ENCODE data around the gene MICU1. TPM values are rescaled to one million over a fixed set of nuclear protein-coding genes. Genes with fewer than 3 reads are reported as not detected.

Gene MICU1
- total RNA-seq, 1 donor from 2014 or later, result 28.7 TPM

GRCh38 chr10:72356115-72356514, 269.8 kb downstream of the MICU1 start:
- Histone ChIP-seq H4K20me1 (ENCODE audit: insufficient read depth, low read length) (peaks cover 31% of the 10 kb centered on the region), H3K4me2 (ENCODE audit: low read length) (no peak overlapping the region), H3K36me3 (ENCODE audit: insufficient read depth, low read length) (peaks cover 4% of the 10 kb centered on the region), H3K79me2 (ENCODE audit: insufficient read depth, low read length) (peaks cover 33% of the 10 kb centered on the region), H2AFZ (ENCODE audit: low read depth, low read length) (no peak overlapping the region), H3K4me1 (ENCODE audit: insufficient read depth, low read length) (peaks cover 9% of the 10 kb centered on the region), H3K9me3 (ENCODE audit: insufficient read depth, low read depth, low read length) (no peaks in the 10 kb centered on the region), H3K9ac (ENCODE audit: low read length) (no peak overlapping the region), H3K27me3 (ENCODE audit: insufficient read depth, low read length) (no peaks in the 10 kb centered on the region), H3K27ac (ENCODE audit: low read depth, low read length) (no peak overlapping the region), H3K4me3 (ENCODE audit: insufficient read depth, low read depth, low read length) (no peak overlapping the region)
- H3K4me1 Mint-ChIP-seq (ENCODE audit: low read depth, unreplicated experiment), result peaks cover 17% of the 10 kb centered on the region
- no peaks in the 10 kb centered on the region for H3K27me3 Mint-ChIP-seq (ENCODE audit: low read depth, unreplicated experiment)
- peak overlapping the region; percentile 41 for H3K27ac Mint-ChIP-seq (ENCODE audit: unreplicated experiment)
- DNase-seq (ENCODE audit: low read depth) (no peak), FAIRE-seq (no peak)
- no peaks in the 10 kb centered on the region for H3K36me3 Mint-ChIP-seq (ENCODE audit: low read depth, unreplicated experiment)
- peak overlapping the region; percentile 21 for H3K4me3 Mint-ChIP-seq (ENCODE audit: unreplicated experiment)
- H3K9me3 Mint-ChIP-seq (ENCODE audit: unreplicated experiment), result no peaks in the 10 kb centered on the region
- TF ChIP-seq EZH2 (IDR thresholded peaks at IDR 0.05; ENCODE audit: insufficient read depth, low read length) (no peak), CTCF (IDR thresholded peaks at IDR 0.05; ENCODE audit: insufficient read depth, low read depth, low read length) (no peak)

- H3K4me2 ChIP-seq (ENCODE audit: low read length), result peak overlapping the region; percentile 96
- Mint-ChIP-seq H3K36me3 (ENCODE audit: low read depth, unreplicated experiment) (no peaks in the 10 kb centered on the region), H3K4me1 (ENCODE audit: low read depth, unreplicated experiment) (peaks cover 17% of the 10 kb centered on the region), H3K9me3 (ENCODE audit: unreplicated experiment) (no peaks in the 10 kb centered on the region), H3K4me3 (ENCODE audit: unreplicated experiment) (peak overlapping the region; percentile 95), H3K27ac (ENCODE audit: unreplicated experiment) (peak overlapping the region; percentile 83), H3K27me3 (ENCODE audit: low read depth, unreplicated experiment) (no peaks in the 10 kb centered on the region)
- peak overlapping the region; percentile 98 for H3K9ac ChIP-seq (ENCODE audit: low read length)
- H4K20me1 ChIP-seq (ENCODE audit: insufficient read depth, low read length), result peaks cover 40% of the 10 kb centered on the region
- peak overlapping the region; percentile 99 for H3K27ac ChIP-seq (ENCODE audit: low read depth, low read length)
- DNase-seq (ENCODE audit: low read depth), result no peak
- peaks cover 9% of the 10 kb centered on the region for H3K4me1 ChIP-seq (ENCODE audit: insufficient read depth, low read length)
- no peak for FAIRE-seq
- peaks cover 42% of the 10 kb centered on the region for H3K79me2 ChIP-seq (ENCODE audit: insufficient read depth, low read length)
- TF ChIP-seq CTCF (IDR thresholded peaks at IDR 0.05; ENCODE audit: insufficient read depth, low read depth, low read length) (no peak), EZH2 (IDR thresholded peaks at IDR 0.05; ENCODE audit: insufficient read depth, low read length) (no peak)
- H3K4me3 ChIP-seq (ENCODE audit: insufficient read depth, low read depth, low read length), result peak overlapping the region; percentile 93
- peak overlapping the region; percentile 91 for H2AFZ ChIP-seq (ENCODE audit: low read depth, low read length)
- H3K36me3 ChIP-seq (ENCODE audit: insufficient read depth, low read length), result peaks cover 4% of the 10 kb centered on the region
- no peaks in the 10 kb centered on the region for H3K9me3 ChIP-seq (ENCODE audit: insufficient read depth, low read depth, low read length)
- H3K27me3 ChIP-seq (ENCODE audit: insufficient read depth, low read length), result no peaks in the 10 kb centered on the region
Observed at GRCh38 chr10:72355214-72355555, 270.7 kb downstream of the MICU1 start.

- FAIRE-seq, result no peak
- H3K9me3 ChIP-seq (ENCODE audit: insufficient read depth, low read depth, low read length), result no peaks in the 10 kb centered on the region
Observed at GRCh38 chr10:72354356-72355213, 271.3 kb downstream of the MICU1 start, which contains the start of gene DNAJB12. Gene DNAJB12, minus strand, starts transcription at chr10:72354919. Its CDS starts 22 bp downstream, at chr10:72354897.

More at GRCh38 chr10:72354356-72355213, 271.3 kb downstream of the MICU1 start, which contains the start of gene DNAJB12:
- no peaks in the 10 kb centered on the region for H3K9me3 Mint-ChIP-seq (ENCODE audit: unreplicated experiment)
- H3K4me3 Mint-ChIP-seq (ENCODE audit: unreplicated experiment), result peak within 1 kb of the TSS; percentile 95
- H3K27ac ChIP-seq (ENCODE audit: low read depth, low read length), result peak within 1 kb of the TSS; percentile 99
- H3K9ac ChIP-seq (ENCODE audit: low read length), result peak within 1 kb of the TSS; percentile 98
- H3K27me3 ChIP-seq (ENCODE audit: insufficient read depth, low read length), result no peaks in the 10 kb centered on the region
- DNase-seq (ENCODE audit: low read depth), result peak; percentile 95
- H3K4me1 ChIP-seq (ENCODE audit: insufficient read depth, low read length), result peaks cover 9% of the 10 kb centered on the region
- peaks cover 3% of the 10 kb centered on the region for H3K36me3 Mint-ChIP-seq (ENCODE audit: low read depth, unreplicated experiment)
- H3K4me2 ChIP-seq (ENCODE audit: low read length), result peak within 1 kb of the TSS; percentile 96
- no peak for TF ChIP-seq EZH2 (IDR thresholded peaks at IDR 0.05; ENCODE audit: insufficient read depth, low read length)
- TF ChIP-seq CTCF (IDR thresholded peaks at IDR 0.05; ENCODE audit: insufficient read depth, low read depth, low read length), result no peak
- H3K27ac Mint-ChIP-seq (ENCODE audit: unreplicated experiment), result peak within 1 kb of the TSS; percentile 99
- peaks cover 48% of the 10 kb centered on the region for H3K79me2 ChIP-seq (ENCODE audit: insufficient read depth, low read length)
- H3K36me3 ChIP-seq (ENCODE audit: insufficient read depth, low read length), result peaks cover 4% of the 10 kb centered on the region
- peak within 1 kb of the TSS; percentile 93 for H3K4me3 ChIP-seq (ENCODE audit: insufficient read depth, low read depth, low read length)
- peaks cover 17% of the 10 kb centered on the region for H3K4me1 Mint-ChIP-seq (ENCODE audit: low read depth, unreplicated experiment)
- no peaks in the 10 kb centered on the region for H3K27me3 Mint-ChIP-seq (ENCODE audit: low read depth, unreplicated experiment)
- peaks cover 45% of the 10 kb centered on the region for H4K20me1 ChIP-seq (ENCODE audit: insufficient read depth, low read length)
- peak within 1 kb of the TSS; percentile 91 for H2AFZ ChIP-seq (ENCODE audit: low read depth, low read length)

Measured in astrocyte (in vitro differentiated cells and primary cell).